SK-N-SH treated with all-trans-retinoic acid at 6 μM for 48 hours (cell line): ENCODE results near the gene TSPYL4.

Source experiments
- PATZ1 ChIP-seq: fragments of 250-450 bp; sonication (Bioruptor Pico); IDR thresholded peaks from 2 replicates; pipeline ENCODE4 v1.8.0; 2020; ENCODE audit warnings: mild to moderate bottlenecking, moderate library complexity, borderline replicate concordance
- RARB ChIP-seq: fragments of 250-450 bp; sonication (Bioruptor Pico); IDR thresholded peaks from 2 replicates; pipeline ENCODE4 v1.8.0; 2021; ENCODE audit warnings: mild to moderate bottlenecking, moderate library complexity
- ZFP30 ChIP-seq: fragments of 450-650 bp; formaldehyde crosslinking; IDR thresholded peaks from 2 replicates; pipeline ENCODE4 v1.5.0; 2022; ENCODE audit warnings: mild to moderate bottlenecking, moderate library complexity

- TF ChIP-seq RARB (CRISPR knock-in tag) (no peak), ZFP30 (CRISPR knock-in tag) (no peak), PATZ1 (CRISPR knock-in tag) (no peak)
Observed at GRCh38 chr6:116221067-116221466, 32.8 kb downstream of the TSPYL4 start.
